A673 (cell line): ENCODE results near the gene CARD9.

Experiments
- EZH2 ChIP-seq: fragments of 200-600 bp; sonication (generic); IDR thresholded peaks from 2 replicates; pipeline ENCODE4 v1.6.1; 2017; ENCODE audit warnings: borderline replicate concordance, low read depth, mild to moderate bottlenecking, mixed read lengths, antibody characterized with exemption, low read length; ENCODE audit not compliant: poor library complexity, severe bottlenecking
- TF ChIP-seq, protein P1 (sequence below): fragments of 300-800, 200-600 bp; sonication (generic); conservative IDR thresholded peaks from 2 replicates; pipeline ENCODE4 v1.5.1; 2017; ENCODE audit warnings: low read depth, mild to moderate bottlenecking, antibody characterized with exemption, low read length, moderate library complexity, mixed read lengths

DNA sequence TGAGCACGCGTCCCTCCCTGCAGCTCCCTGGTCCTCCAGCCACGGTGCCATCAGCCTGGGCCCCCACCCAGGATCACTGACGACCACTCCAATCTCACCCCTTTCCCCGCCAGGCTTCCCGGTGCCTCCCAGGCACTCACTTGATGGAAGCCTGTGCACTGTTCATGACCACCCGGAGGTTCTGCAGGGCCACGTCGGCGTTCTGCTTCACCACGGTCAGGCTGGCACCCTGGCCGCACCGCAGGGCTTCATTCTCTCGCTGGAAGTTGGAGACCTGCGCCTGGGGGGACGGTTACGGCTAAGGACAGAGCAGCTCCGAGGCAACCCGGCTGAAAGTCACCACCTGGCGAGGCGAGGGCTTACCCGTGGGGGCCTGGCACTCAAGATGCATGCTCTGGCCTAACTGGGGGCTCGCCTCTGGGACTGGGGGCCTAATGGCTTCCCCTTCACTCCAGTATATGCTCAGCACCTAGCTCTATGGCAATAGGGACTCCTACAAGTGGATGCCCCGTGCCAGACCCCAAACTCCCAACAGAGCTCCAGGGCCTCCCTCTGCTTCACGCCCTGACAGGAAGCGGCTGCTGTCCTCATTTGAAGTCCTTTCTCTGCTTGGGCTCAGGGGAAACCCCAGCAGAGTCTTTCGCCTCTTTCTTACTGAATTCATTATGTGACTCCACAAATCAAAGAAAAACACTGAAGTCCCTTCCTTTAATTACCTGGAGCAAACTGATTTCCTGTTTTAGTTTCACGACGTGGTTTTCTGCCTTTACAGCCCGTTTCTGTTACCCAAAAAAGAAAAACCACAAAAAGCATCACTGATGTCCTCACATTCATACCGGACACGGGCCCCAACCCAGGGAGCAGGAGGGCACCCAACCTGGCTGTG, 30.7 kb upstream of the CARD9 start:
- no peak for TF ChIP-seq EZH2
- TF ChIP-seq, protein P1, sequence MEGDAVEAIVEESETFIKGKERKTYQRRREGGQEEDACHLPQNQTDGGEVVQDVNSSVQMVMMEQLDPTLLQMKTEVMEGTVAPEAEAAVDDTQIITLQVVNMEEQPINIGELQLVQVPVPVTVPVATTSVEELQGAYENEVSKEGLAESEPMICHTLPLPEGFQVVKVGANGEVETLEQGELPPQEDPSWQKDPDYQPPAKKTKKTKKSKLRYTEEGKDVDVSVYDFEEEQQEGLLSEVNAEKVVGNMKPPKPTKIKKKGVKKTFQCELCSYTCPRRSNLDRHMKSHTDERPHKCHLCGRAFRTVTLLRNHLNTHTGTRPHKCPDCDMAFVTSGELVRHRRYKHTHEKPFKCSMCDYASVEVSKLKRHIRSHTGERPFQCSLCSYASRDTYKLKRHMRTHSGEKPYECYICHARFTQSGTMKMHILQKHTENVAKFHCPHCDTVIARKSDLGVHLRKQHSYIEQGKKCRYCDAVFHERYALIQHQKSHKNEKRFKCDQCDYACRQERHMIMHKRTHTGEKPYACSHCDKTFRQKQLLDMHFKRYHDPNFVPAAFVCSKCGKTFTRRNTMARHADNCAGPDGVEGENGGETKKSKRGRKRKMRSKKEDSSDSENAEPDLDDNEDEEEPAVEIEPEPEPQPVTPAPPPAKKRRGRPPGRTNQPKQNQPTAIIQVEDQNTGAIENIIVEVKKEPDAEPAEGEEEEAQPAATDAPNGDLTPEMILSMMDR: no peak
